CD4-positive, alpha-beta T cell treated with Interferon alpha-2 for 1 hour (primary cell): ENCODE results near the gene AP5S1.
"Not testable (repeated sequence)": the region's sequence is repeated elsewhere in the genome, so short reads cannot be mapped to it uniquely, and the experiment has no call there.

Source experiments
- DNase-seq, 2 donors: peaks; one replicate each; pipeline ENCODE4 v3.0.0-alpha.2; 2020 to 2022

Gene AP5S1

DNA sequence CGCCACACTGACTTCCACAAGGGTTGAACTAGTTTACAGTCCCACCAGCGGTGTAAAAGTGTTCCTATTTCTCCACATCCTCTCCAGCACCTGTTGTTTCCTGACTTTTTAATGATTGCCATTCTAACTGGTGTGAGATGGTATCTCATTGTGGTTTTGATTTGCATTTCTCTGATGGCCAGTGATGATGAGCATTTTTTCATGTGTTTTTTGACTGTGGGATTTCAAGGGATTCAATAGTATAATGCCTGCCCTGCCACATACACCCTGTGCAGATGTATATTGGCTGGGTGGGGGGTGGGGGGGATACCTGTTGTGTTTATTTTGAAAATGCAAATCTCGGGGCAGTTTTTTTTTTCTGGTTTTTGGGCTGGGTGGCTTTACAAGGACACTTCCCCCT, 26.2 kb upstream of the AP5S1 start:
- not testable (repeated sequence) for DNase-seq

DNA sequence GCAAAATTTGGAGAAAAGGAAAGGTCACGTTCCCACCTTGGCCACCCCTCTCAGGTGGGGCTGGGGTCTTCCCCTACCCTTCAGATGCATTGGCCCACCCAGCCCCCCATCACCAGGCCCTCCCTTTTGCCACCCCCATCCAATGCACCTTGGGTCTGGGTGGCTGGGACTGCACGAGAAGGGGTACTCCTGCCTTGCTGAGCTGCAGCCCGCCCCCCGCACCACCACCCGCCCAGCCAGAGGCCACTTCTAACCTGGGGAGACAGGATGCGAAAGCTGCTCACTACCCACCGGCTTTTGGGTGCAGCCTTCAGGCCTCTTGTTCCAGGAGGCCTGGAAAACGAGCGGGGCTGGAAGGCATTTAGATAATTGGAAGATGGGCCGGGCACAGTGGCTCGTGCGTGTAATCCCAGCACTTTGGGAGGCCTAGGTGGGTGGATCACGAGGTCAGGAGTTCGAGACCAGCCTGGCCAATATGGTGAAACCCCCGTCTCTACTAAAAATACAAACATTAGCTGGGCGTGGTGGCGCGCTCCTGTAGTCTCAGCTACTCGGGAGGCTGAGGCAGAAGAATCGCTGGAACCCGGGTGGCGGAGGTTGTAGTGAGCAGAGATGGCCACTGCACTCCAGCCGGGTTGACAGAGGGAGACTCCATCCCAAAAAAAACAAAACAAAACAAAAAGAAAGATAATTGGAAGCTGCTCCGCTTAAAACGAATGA, 25.5 kb upstream of the AP5S1 start:
- DNase-seq, result no peak

DNA sequence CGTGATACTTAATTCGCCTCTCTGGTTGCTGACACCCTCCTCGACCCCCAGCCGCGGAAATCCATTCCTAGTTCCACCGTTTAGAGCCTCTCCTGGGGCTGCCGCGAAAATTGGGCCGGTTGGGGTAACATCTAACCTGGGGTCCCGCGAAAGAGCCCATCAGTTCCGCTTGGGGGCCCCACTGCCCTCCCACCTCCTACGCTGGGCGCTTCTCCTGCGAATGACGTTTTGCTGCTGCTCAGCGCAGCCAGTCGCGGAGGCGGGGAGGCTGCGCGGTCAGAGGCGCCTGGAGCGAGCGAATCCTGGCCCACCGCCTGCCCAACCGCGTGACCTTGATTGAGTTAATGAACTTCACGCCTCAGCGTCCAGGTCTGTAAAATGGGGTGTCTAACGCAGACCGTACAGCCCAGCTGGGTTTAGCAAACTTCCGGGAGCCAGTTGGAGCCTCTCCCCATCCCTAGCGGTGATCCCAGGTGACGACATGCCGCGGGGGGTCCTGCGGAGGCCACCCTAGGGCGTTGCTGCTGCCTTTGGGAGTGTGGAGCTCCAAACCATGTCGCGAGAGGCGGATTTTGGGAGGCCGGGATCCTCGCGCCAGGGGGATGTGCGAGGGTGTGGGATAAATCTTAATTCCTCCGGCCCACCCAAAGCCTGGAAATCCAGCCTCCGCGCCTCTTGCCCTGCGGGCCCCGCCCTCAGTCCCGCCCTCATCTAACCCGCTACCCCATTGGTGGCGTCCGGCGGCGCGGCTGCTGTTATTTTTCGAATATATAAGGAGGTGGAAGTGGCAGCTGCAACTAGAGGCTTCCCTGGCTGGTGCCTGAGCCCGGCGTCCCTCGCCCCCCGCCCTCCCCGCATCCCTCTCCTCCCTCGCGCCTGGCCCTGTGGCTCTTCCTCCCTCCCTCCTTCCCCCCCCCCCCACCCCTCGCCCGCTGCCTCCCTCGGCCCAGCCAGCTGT, 24.6 kb upstream of the AP5S1 start, which contains the start of gene CDC25B:
Gene CDC25B (plus strand): TSS at position 800 of the 958 bp plus-strand sequence. CDS start 222 bp downstream, outside the sequence.
- DNase-seq, result peak; percentile 84 to 91

DNA sequence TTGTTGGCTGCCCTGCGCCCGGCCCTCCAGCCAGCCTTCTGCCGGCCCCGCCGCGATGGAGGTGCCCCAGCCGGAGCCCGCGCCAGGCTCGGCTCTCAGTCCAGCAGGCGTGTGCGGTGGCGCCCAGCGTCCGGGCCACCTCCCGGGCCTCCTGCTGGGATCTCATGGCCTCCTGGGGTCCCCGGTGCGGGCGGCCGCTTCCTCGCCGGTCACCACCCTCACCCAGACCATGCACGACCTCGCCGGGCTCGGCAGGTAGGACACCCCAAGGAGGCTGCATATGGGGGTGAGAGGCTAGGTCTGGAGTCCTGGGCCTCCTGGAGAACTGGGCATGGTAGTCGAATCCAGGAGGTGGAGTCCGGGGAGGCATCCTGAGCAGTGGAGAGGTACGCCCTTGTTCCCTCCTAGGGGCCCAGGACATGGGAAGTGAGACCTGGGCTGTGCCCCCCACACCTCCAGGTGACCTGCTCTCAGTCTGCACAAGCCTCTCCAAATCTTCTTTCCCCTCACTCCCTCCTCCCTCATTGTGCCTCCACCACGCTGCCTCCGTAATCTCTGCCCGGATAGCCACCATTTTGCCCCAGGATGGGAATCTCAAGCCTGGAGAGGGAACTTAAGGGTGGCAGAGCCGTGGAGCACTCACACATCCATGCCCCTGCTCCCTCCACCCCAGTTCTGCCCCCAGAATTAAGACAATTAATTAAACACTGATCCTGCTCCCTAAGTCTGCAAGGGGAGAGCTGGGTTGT, 23.7 kb upstream of the AP5S1 start:
- DNase-seq, result no peak

DNA sequence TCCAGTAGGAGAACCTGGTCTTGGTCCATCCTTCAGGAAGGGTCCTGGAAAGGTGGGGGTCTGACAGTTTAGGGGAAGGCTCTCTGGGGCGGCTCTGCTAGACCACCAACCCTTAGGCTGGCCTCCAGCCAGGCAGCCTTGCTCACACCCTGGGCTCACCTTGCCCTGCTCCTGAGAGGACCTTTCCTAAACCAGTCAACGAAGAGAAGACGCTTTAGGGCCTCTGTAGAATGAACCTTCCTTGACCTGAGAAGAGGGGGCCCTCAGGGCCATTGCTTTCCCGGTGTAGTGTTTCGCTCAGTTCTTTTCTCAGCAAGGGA, 23.2 kb upstream of the AP5S1 start:
- DNase-seq, result no peak

DNA sequence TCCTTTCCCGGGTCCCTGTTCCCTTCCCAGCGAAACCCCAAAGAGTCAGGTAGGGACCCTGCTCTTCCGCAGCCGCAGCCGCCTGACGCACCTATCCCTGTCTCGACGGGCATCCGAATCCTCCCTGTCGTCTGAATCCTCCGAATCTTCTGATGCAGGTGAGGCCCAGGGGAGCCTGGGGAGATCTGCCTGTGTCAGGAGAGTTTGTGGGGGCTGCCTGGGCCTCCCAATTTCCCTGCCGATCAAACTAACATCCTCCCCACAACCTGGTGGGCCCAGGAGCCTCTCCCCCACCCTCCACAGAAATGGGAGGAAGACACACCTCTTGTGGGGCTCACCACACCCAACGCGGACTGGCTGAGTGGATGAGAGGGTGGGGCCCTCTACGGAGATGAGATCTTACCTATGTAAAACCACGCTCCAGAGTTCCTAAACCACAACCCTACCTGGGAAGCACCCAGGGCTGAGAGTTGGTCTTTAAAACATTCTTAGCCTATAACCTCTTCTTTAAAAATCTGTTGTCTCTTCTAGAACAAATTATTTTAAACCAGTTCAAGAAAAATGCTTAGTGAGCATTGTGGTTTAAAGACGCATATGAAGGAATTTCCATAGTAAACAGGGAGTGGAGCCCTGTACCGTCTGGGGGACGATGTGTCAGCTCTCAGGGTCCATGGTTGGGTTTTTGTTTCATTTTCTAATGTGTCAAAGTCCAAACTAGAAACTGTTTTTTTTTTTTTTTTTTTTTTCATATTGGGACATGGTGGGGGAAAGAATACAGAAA, 22.6 kb upstream of the AP5S1 start:
- peak in 1 of 2 donors; percentile 67 for DNase-seq

DNA sequence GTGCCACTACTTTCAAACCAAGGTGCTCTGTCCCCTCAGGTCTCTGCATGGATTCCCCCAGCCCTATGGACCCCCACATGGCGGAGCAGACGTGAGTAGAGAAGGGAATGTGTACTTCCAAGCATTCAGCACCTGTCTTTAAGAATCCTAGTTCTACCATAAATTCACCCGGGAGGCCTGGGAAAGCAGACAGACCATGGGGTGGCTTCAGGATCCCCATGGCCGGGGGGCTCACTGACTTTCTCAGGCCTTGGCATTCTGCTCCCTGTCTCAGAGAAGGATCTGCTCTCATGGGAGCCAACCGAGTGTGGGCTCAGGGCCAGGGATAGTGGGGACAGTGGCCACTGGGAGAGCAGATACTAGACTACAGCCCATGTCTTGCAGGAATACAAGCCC, 22.0 kb upstream of the AP5S1 start:
- DNase-seq, result no peak

DNA sequence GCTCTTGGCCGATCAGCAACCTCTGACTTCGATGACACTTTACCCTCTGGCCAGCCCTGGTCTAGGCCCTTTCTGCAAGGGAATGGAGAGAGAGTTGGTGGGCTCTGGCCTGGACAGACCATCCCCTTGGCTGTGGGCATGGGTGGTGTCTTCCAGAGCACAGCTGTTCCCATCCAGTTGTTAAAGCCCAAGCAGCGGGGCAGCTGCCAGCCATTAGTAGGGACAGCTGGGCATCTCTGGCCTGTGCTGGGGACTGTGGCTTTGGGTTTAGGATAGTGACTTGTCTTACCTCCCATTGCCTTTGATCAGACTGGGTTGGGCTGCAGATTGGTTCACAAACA, 21.5 kb upstream of the AP5S1 start:
- DNase-seq, result no peak

DNA sequence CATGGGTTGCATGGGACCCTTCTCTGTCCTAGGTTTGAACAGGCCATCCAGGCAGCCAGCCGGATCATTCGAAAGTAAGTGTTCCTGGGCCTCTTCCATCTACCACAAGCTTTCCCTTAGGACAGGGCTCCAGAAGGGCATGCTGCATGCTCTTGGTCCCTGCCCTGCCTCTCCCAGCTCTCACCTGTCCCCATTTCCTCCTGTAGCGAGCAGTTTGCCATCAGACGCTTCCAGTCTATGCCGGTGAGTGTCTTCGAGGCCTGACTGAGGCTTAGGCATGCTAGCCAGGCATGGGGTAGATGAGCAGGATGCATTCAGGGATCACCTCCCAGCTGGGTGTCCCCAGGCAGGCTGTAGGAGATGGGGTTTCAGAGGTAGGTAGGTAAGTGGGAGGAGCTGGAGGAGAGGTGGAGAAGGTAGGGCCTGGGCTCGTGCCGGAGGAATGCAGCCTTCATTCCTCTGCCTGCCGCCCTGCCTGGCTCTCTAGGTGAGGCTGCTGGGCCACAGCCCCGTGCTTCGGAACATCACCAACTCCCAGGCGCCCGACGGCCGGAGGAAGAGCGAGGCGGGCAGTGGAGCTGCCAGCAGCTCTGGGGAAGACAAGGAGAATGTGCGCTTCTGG, 20.0 kb upstream of the AP5S1 start:
- no peak for DNase-seq

DNA sequence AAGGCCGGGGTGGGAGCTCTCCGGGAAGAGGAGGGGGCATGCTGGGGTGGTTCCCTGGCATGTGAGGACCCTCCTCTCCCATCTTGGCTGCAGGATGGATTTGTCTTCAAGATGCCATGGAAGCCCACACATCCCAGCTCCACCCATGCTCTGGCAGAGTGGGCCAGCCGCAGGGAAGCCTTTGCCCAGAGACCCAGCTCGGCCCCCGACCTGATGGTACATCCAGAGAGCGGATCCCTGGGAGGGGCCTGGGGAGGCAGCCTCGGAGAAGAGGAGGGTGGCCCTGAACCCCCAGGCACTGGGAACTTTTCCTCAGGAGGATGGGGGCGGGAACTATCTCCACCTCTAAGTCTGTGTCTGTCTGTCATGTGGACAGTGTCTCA, 19.5 kb upstream of the AP5S1 start:
- DNase-seq, result no peak

DNA sequence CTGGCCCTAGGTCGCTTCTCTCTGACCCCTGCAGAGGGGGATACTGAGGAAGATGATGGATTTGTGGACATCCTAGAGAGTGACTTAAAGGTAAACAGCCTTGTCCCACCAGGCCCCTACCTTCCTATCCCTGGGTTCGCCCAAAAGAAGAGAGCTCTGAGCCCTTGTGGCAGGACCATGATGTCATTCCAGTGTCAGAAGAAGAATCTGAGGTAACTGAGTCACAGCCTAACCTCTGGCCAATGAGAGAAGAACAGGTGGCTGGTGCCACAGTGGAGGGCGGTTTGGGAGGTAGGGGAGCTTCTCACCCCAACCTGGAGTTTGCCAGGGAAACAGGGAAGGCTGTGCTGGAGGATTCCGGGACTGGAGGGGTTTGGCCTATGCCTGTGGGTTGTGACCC, 19.0 kb upstream of the AP5S1 start:
- DNase-seq, result no peak

DNA sequence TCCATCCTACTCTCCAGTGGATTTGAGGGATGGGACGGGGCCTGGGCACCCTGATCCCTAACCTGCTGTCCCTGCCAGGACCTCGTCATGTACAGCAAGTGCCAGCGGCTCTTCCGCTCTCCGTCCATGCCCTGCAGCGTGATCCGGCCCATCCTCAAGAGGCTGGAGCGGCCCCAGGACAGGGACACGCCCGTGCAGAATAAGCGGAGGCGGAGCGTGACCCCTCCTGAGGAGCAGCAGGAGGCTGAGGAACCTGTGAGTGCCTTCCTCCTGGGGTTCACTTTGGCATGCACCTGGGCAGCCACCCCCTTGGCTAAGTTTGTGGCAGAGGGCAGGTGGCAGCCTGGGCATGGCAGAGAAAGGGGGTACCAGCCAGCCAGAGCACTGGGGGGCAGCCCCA, 18.5 kb upstream of the AP5S1 start:
- no peak for DNase-seq

DNA sequence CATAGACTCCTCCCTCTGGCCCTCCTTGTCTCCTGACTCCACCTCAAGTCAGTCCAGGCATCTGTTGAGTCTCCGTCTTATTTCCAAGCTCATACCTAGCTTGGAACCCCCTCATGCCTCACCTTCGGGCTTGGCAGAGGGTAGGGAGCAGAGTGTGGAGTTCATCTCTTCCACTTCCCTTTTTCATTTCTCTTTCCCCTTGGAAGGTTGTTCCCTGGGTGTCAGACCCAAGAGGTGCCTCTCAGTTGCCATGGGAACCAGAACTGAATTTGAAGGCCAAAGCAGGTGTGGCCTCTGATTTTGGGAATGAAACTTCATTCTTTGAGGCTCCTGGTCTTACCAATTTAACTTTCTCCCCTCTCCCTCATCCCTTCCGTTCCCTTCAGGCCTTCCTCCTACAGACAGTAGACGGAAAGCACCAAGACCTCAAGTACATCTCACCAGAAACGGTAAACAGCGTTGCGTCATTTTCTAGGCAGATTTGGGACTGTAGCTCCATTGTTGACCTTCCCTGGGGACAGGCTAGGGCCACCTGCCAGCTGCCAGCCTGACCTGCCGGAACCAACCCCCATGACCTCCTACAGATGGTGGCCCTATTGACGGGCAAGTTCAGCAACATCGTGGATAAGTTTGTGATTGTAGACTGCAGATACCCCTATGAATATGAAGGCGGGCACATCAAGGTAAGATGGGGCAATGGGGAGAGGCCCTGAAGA, 17.7 kb upstream of the AP5S1 start:
- DNase-seq, result no peak

DNA sequence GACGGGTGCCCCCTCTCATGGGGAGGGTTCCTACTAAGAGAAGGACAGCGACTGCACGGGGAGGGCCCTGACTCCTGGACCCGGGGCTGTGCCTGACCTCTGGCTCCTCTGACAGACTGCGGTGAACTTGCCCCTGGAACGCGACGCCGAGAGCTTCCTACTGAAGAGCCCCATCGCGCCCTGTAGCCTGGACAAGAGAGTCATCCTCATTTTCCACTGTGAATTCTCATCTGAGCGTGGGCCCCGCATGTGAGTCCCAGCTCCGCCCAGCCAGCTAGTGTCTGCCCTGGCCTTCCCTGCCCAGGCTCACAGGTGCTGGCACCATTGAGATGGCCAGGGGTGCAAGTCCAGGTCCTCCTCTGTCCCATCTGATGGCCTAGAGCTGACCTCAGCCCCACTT, 17.1 kb upstream of the AP5S1 start:
- DNase-seq, result no peak

DNA sequence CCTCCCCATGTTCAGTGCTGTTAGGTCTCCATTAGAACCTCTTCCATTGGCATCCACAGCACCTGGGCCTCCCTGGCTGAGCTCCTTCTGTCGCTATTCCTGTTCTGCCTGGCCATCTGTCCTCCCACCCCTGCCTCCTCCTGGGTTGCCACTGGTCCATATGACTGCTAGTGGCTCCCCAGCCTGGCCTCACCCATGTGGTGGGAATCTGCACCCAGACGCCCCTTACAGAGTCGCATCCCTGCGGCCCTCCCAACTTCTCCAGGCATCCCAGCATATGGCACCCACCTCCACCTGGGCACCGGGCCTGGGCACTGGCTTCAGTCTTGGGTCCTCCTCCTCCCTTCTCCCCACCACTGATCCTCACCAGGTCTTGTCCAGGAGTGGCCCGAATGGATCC, 16.5 kb upstream of the AP5S1 start:
- no peak for DNase-seq

DNA sequence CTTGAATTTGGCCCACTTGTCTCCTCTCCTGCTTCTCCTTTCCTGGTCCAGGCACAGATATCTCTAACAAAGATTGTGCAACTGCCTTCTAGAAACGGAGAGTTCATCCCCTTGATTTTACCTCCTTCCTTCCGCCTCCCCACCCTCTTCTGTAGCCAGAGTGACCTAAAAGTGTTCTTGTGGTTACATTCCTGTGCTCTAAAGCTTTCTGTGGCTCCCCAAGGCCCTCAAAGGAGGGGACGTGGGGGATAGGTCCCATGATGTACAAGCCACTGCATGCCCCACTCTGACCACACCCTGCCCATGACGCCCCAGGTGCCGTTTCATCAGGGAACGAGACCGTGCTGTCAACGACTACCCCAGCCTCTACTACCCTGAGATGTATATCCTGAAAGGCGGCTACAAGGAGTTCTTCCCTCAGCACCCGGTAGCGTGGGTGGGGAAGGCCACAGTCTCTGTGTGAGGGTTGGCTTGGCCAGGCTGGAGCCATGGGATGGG, 16.0 kb upstream of the AP5S1 start:
- no peak for DNase-seq

DNA sequence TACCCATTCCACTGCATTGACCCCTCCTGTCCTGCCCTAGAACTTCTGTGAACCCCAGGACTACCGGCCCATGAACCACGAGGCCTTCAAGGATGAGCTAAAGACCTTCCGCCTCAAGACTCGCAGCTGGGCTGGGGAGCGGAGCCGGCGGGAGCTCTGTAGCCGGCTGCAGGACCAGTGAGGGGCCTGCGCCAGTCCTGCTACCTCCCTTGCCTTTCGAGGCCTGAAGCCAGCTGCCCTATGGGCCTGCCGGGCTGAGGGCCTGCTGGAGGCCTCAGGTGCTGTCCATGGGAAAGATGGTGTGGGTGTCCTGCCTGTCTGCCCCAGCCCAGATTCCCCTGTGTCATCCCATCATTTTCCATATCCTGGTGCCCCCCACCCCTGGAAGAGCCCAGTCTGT, 15.6 kb upstream of the AP5S1 start:
- DNase-seq, result no peak

DNA sequence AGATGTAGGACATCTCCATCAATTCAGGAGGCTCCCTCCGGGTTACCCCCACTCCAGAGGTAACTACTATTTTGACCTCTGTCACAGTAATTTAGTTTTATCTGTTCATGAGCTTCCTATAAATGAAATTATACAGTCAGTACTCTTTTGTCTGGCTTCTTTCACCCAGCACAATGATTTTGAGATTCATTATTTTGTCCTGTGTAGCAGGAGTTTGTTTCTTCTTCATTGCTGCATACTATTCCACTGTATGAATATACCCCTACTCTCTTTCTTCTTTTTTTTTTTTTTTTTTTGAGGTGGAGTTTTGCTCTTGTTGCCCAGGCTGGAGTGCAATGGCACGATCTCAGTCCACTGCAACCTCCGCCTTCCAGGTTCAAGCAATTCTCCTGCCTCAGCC, 11.8 kb upstream of the AP5S1 start:
- no peak for DNase-seq

DNA sequence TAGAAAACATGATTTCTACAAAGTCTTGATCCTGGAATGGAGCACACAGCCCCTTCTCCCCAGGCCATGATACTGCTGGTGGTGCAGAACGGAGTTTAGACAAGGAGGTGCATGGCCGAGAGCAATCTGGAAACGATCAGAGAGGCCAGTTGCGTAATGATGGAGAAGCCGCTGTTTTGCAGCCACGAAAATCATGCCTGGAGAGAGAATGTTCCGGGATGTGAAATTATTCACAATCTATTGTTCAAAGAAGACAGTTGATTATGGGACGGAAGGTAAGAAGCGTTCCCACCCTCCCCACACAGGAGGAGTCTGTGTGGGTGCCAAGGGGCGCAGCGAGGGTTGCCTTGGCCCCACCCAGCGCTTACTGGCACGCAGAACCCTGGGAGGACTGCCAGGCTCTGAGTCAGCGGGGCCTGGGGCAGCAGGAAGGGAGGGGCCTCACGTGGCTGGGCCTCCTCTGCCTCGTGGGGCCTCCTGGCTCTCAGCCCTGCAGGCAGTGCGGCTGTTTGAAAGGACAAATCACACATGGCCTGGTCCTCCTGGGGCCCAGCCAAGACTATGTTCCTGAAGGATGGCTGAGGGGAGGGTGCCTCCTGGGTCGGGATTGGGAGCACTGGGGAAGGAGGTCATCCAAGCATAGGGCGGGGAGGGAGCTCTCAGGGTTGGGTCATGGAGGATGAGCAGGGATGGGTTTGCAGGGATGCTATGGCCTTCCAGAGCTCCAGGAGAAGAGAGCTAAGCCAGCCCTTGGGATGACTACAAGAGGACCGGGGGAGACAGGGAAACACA, 8.7 kb upstream of the AP5S1 start:
- peak; percentile 89 to 91 for DNase-seq

DNA sequence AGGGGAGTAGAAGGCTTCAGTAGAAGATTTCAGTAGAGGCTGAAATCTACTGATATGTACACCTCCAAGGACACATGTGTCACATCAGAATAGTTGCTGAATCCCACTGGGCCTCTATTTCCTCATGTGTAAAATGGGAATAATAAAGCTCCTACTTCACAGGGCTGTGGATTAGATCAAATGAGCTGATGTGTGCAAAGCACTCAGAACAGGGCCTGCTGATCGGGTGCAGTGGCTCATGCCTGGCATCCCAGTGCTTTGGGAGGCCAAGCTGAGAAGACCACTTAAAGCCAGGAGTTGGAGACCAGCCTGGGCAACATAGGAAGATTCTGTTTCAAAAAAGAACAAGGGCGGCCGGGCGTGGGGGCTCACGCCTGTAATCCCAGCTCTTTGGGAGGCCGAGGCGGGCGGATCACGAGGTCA, 8.1 kb upstream of the AP5S1 start:
- no peak for DNase-seq
